ENCODE measurements around the gene CYLD. TPM values are rescaled to one million over a fixed set of nuclear protein-coding genes. Genes with fewer than 3 reads are reported as not detected.
A peak's percentile ranks its signal among the peaks of the same experiment; 100 is the strongest.

Gene CYLD
- total RNA-seq, 2 experiments from 2014 or later = 235 to 254 TPM

GRCh38 chr16:50731989-50732832, 9.7 kb upstream of the CYLD start:
- H3K27ac Mint-ChIP-seq = no peak overlapping the region
- CTCF ChIA-PET = interaction anchor here (1.2 to 1.9 kb wide), 4 partner anchors 11 to 74 kb away, joined by 3 to 6 read pairs (median 4); no protein-coding TSS in a partner anchor
- POLR2A ChIA-PET = interaction anchor here (1.9 to 2.3 kb wide), 2 partner anchors 9 to 16 kb away, joined by 6 to 10 read pairs; no protein-coding TSS in a partner anchor
- no peak for DNase-seq
- peaks cover 61% of the 10 kb centered on the region for H3K36me3 Mint-ChIP-seq (ENCODE audit: low read depth)
- no peak overlapping the region for H3K4me3 Mint-ChIP-seq
- peaks cover 19% of the 10 kb centered on the region for H3K4me1 Mint-ChIP-seq
- no peaks in the 10 kb centered on the region for H3K9me3 Mint-ChIP-seq
- H3K27me3 Mint-ChIP-seq = no peaks in the 10 kb centered on the region

DNA sequence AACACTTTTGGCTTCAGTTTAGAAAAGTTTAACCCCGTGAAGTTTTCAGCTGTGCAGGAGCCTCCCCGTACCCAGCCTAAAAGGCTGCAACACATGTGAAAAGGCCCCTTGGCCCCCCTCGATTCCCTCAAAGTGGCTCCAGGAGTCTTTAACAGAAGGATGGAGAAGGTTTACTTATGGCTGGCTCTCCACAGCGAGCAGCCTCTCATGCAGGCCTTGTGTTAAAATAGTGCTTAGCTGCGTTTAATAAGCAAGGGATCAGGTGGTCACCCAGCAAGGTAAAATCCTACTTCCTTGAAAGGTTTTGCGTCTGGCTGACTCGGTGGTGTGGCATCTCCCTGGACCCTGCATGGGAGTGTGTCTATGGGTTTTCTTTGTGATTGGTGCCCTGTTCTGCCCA, 8.4 kb upstream of the CYLD start:
- Mint-ChIP-seq H3K4me1 (peaks cover 19% of the 10 kb centered on the region), H3K4me3 (no peak overlapping the region), H3K9me3 (no peaks in the 10 kb centered on the region), H3K36me3 (ENCODE audit: low read depth) (peaks cover 51% of the 10 kb centered on the region), H3K27me3 (no peaks in the 10 kb centered on the region), H3K27ac (no peak overlapping the region)
- DNase-seq = no peak
- ChIA-PET CTCF (interaction anchor here (1.2 kb wide), 1 partner anchor 53 kb away, joined by 3 read pairs; no protein-coding TSS in a partner anchor), POLR2A (no interaction called here)

- H3K27me3 Mint-ChIP-seq = no peaks in the 10 kb centered on the region
- DNase-seq = no peak
- peaks cover 37% of the 10 kb centered on the region for H3K36me3 Mint-ChIP-seq (ENCODE audit: low read depth)
- no peak overlapping the region for H3K27ac Mint-ChIP-seq
- POLR2A ChIA-PET = interaction anchor here (1.3 to 1.5 kb wide), 2 partner anchors 11 to 69 kb away, joined by 4 to 5 read pairs; no protein-coding TSS in a partner anchor
- CTCF ChIA-PET = interaction anchor here (1.0 to 1.3 kb wide), 2 partner anchors 9 to 12 kb away, joined by 4 to 5 read pairs; no protein-coding TSS in a partner anchor
- H3K9me3 Mint-ChIP-seq = no peaks in the 10 kb centered on the region
- H3K4me3 Mint-ChIP-seq = no peak overlapping the region
- peaks cover 29% of the 10 kb centered on the region for H3K4me1 Mint-ChIP-seq
Measured at GRCh38 chr16:50735629-50736122, 6.2 kb upstream of the CYLD start.

DNA sequence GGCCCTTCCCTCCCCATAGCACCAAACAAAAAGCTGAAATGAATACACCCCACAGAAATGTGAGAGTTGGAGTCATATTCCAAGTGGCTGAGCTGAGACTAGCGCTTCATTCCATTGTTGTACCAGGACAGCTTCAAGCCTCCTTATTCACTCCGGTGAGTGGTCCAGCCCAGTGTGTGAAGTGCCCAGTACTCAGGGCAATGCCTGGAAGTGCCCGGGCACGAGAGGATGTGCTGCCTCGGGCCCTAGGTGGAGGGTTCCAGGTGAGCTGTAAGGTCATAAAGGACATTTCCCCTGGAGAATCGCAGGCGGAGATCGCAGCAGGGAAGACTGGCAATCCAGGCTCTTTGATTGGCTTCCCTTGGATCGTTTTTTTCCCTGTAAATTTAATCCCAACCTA, 5.4 kb upstream of the CYLD start:
- no peak overlapping the region for H3K27ac Mint-ChIP-seq
- no peaks in the 10 kb centered on the region for H3K9me3 Mint-ChIP-seq
- CTCF ChIA-PET = interaction anchor here (0.7 to 1.3 kb wide), 3 partner anchors 8 to 71 kb away, joined by 4 to 5 read pairs (median 4); no protein-coding TSS in a partner anchor
- H3K4me3 Mint-ChIP-seq = no peak overlapping the region
- no peaks in the 10 kb centered on the region for H3K27me3 Mint-ChIP-seq
- POLR2A ChIA-PET = interaction anchor here (1.3 to 1.5 kb wide), 2 partner anchors 10 to 69 kb away, joined by 4 to 5 read pairs; no protein-coding TSS in a partner anchor
- H3K4me1 Mint-ChIP-seq = peaks cover 29% of the 10 kb centered on the region
- peaks cover 31% of the 10 kb centered on the region for H3K36me3 Mint-ChIP-seq (ENCODE audit: low read depth)
- no peak for DNase-seq

GRCh38 chr16:50737420-50737959, 4.4 kb upstream of the CYLD start:
- Mint-ChIP-seq H3K4me3 (no peak overlapping the region), H3K4me1 (peaks cover 27% of the 10 kb centered on the region), H3K27ac (no peak overlapping the region), H3K36me3 (ENCODE audit: low read depth) (peaks cover 23% of the 10 kb centered on the region), H3K9me3 (no peaks in the 10 kb centered on the region), H3K27me3 (no peaks in the 10 kb centered on the region)
- CTCF ChIA-PET = interaction anchor here (1.6 kb wide), 1 partner anchor 69 kb away, joined by 11 read pairs; no protein-coding TSS in a partner anchor
- POLR2A ChIA-PET = interaction anchor here (1.4 kb wide), 1 partner anchor 9 kb away, joined by 7 read pairs; no protein-coding TSS in a partner anchor
- no peak for DNase-seq

- Mint-ChIP-seq H3K4me3 (no peak overlapping the region), H3K27me3 (no peaks in the 10 kb centered on the region), H3K27ac (no peak overlapping the region), H3K9me3 (no peaks in the 10 kb centered on the region), H3K4me1 (peaks cover 29% of the 10 kb centered on the region), H3K36me3 (ENCODE audit: low read depth) (peaks cover 34% of the 10 kb centered on the region)
- DNase-seq = no peak
- ChIA-PET POLR2A (interaction anchor here (1.4 kb wide), 1 partner anchor 8 kb away, joined by 7 read pairs; no protein-coding TSS in a partner anchor), CTCF (no interaction called here)
Measured at GRCh38 chr16:50739031-50739430, 2.9 kb upstream of the CYLD start.

- Mint-ChIP-seq H3K27me3 (no peaks in the 10 kb centered on the region), H3K36me3 (ENCODE audit: low read depth) (peaks cover 38% of the 10 kb centered on the region), H3K9me3 (no peaks in the 10 kb centered on the region), H3K4me3 (peak overlapping the region; percentile 74), H3K27ac (peak overlapping the region; percentile 94), H3K4me1 (peaks cover 38% of the 10 kb centered on the region)
- POLR2A ChIA-PET = interaction anchor here (1.1 to 9.4 kb wide), 16 partner anchors 9 to 716 kb away, joined by 3 to 180 read pairs (median 7); partner anchors contain the start of genes CNEP1R1 and SNX20
- CTCF ChIA-PET = interaction anchor here (1.3 to 1.4 kb wide), 6 partner anchors 55 to 74 kb away, joined by 5 to 27 read pairs (median 10); no protein-coding TSS in a partner anchor
- no peak for DNase-seq
Measured at GRCh38 chr16:50740736-50741135, 1.1 kb upstream of the CYLD start.

DNA sequence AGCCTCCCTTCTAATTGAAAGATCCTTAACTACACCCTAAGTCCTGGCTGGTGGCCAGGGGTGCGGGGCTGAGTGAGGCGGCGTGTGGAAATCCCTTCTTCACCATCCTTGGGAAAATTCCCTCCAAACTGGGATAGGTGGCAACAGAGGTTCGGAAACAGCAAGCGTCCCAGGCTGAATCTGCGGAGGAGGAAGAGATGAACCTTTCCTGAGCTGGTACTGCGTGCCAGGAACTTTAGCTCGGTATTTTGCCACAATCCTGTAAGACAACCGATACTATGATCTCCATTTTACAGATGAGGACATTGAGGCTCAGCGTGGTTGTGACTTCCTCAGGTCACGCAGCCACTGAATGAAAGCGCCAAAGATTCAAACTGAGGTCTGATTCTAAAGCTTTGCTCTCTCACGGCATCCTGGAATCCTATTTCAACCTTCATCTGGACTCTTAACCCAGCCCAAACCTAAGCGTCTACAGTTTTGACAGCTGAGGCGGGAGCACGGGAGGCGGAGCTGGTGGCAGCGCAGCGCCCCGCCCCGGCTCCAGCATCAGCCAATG, 583 bp upstream of the CYLD start:
- DNase-seq = no peak
- Mint-ChIP-seq H3K36me3 (ENCODE audit: low read depth) (peaks cover 42% of the 10 kb centered on the region), H3K4me1 (peaks cover 38% of the 10 kb centered on the region), H3K27me3 (no peaks in the 10 kb centered on the region), H3K9me3 (no peaks in the 10 kb centered on the region), H3K4me3 (peak overlapping the region; percentile 74), H3K27ac (peak overlapping the region; percentile 94)
- CTCF ChIA-PET = interaction anchor here (0.8 to 1.4 kb wide), 12 partner anchors 22 to 716 kb away, joined by 3 to 27 read pairs (median 6); partner anchors contain the start of genes CNEP1R1 and SNX20
- POLR2A ChIA-PET = interaction anchor here (0.7 to 9.4 kb wide), 21 partner anchors 10 to 716 kb away, joined by 3 to 180 read pairs (median 5); partner anchors contain the start of genes CNEP1R1 and SNX20

- H3K27ac Mint-ChIP-seq = peak overlapping the region; percentile 82
- H3K36me3 Mint-ChIP-seq (ENCODE audit: low read depth) = peaks cover 46% of the 10 kb centered on the region
- DNase-seq = peak; percentile 60
- no peaks in the 10 kb centered on the region for H3K9me3 Mint-ChIP-seq
- H3K4me3 Mint-ChIP-seq = peak overlapping the region; percentile 94
- POLR2A ChIA-PET = interaction anchor here (2.4 to 9.4 kb wide), 4 partner anchors 14 to 73 kb away, joined by 8 to 180 read pairs (median 106); partner anchors contain the start of gene SNX20
- peaks cover 44% of the 10 kb centered on the region for H3K4me1 Mint-ChIP-seq
- no peaks in the 10 kb centered on the region for H3K27me3 Mint-ChIP-seq
- CTCF ChIA-PET = interaction anchor here (10.3 kb wide), 1 partner anchor 72 kb away, joined by 240 read pairs; no protein-coding TSS in a partner anchor
Measured at GRCh38 chr16:50742576-50743200, 802 bp downstream of the CYLD start.

DNA sequence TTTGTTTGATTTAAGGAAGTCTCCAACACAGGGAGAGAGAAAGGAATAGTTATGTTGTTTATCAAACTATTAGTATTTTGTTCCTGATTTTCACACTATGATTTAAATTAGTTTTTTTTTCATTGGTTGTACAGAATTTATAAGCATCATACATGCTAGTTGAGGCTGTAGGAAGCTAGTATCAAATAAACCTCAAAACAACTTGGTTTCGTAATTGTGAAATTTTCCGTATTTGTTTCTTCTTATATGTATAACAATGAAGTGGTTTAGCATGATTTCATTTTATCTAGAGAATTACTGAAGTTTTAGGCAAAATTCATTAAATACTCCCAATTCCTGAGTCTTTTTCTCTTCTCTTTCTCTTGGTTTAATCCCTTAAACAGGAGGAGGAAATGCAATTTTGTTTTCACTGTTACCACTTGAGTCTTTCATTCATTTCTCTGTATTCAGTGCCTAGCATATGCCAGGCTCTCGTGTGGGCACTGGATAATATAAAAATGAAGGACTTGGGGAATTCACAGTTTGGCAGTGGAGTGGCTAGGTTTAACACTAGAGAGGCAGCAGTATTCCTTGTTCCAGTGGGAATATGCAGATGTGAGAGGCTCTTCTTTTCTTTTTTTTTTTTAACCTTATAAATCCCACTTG, 1.8 kb downstream of the CYLD start:
- CTCF ChIA-PET = interaction anchor here (0.9 to 10.3 kb wide), 9 partner anchors 7 to 384 kb away, joined by 3 to 240 read pairs (median 6); no protein-coding TSS in a partner anchor
- Mint-ChIP-seq H3K27ac (peak overlapping the region; percentile 82), H3K9me3 (no peaks in the 10 kb centered on the region), H3K27me3 (no peaks in the 10 kb centered on the region), H3K36me3 (ENCODE audit: low read depth) (peaks cover 52% of the 10 kb centered on the region), H3K4me3 (peak overlapping the region; percentile 94), H3K4me1 (peaks cover 50% of the 10 kb centered on the region)
- POLR2A ChIA-PET = interaction anchor here (0.9 to 9.4 kb wide), 12 partner anchors 13 to 498 kb away, joined by 3 to 180 read pairs (median 7); partner anchors contain the start of gene SNX20
- no peak for DNase-seq

- no peak for DNase-seq
- peaks cover 55% of the 10 kb centered on the region for H3K36me3 Mint-ChIP-seq (ENCODE audit: low read depth)
- POLR2A ChIA-PET = interaction anchor here (0.7 to 9.4 kb wide), 18 partner anchors 10 to 625 kb away, joined by 3 to 180 read pairs (median 5); partner anchors contain the start of genes NKD1 and SNX20
- H3K4me1 Mint-ChIP-seq = peaks cover 55% of the 10 kb centered on the region
- H3K9me3 Mint-ChIP-seq = no peaks in the 10 kb centered on the region
- CTCF ChIA-PET = interaction anchor here (0.9 to 10.3 kb wide), 14 partner anchors 9 to 720 kb away, joined by 3 to 240 read pairs (median 4); partner anchors contain the start of genes BRD7 and CNEP1R1
- H3K27ac Mint-ChIP-seq = peak overlapping the region; percentile 82
- peak overlapping the region; percentile 94 for H3K4me3 Mint-ChIP-seq
- no peaks in the 10 kb centered on the region for H3K27me3 Mint-ChIP-seq
Measured at GRCh38 chr16:50744881-50745280, 3.0 kb downstream of the CYLD start.

Measured in activated CD4-positive, alpha-beta memory T cell treated with anti-CD3 and anti-CD28 coated beads, Interleukin-2, amount 10 ng/mL, durations not matched to agents 7 days and 5 days (primary cell).